GM19043 (cell line): ENCODE results near the gene ITGAD.

Source experiments
- ATAC-seq: cut with Tn5 transposase; IDR thresholded peaks from one replicate; pipeline ENCODE4 v1.9.1; 2021; ENCODE audit warnings: low read depth; ENCODE audit not compliant: unreplicated experiment

The ITGAD gene

DNA sequence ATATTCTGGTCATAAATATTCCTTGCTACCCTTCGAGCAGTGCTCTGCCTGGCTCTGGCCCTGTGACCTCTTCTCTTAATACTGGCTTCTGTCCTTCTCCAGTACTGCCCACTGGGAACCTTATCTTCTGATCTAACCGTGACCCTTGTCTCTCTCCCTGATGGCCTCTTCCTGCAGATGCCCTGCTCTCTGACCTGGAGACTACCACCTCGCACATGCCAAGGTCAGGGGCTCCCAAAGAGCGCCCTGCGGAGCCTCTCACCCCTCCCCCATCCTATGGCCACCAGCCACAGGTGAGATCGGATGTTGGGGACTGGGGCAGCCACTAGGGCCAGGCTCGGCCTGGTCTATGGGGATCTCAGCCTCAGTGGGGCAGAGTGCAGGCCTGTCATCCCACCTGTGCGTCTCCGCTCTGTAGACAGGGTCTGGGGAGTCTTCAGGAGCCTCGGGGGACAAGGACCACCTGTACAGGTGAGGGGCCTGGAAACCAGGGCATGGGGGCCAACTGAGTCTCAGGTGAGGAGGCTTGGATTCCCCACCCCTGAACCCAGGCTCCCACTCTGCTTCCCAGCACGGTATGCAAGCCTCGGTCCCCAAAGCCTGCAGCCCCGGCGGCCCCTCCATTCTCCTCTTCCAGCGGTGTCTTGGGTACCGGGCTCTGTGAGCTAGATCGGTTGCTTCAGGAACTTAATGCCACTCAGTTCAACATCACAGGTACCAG is 80.3 kb downstream of the ITGAD start:
- ATAC-seq = no peak

DNA sequence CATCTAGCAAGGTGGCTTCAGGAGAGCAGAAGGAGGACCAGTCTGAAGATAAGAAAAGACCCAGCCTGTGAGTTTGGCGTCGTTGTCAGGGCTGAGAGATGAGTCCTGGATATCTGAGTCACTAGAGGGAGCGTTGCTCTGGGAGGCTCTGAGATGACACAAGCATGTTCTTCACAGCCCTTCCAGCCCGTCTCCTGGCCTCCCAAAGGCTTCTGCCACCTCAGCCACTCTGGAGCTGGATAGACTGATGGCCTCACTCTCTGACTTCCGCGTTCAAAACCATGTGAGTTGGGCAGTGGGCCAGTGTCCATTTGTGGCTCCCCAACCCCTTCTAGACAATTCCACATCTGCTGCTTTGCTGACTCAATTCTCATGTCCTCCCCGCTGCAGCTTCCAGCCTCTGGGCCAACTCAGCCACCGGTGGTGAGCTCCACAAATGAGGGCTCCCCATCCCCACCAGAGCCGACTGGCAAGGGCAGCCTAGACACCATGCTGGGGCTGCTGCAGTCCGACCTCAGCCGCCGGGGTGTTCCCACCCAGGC is 81.1 kb downstream of the ITGAD start:
- no peak for ATAC-seq

DNA sequence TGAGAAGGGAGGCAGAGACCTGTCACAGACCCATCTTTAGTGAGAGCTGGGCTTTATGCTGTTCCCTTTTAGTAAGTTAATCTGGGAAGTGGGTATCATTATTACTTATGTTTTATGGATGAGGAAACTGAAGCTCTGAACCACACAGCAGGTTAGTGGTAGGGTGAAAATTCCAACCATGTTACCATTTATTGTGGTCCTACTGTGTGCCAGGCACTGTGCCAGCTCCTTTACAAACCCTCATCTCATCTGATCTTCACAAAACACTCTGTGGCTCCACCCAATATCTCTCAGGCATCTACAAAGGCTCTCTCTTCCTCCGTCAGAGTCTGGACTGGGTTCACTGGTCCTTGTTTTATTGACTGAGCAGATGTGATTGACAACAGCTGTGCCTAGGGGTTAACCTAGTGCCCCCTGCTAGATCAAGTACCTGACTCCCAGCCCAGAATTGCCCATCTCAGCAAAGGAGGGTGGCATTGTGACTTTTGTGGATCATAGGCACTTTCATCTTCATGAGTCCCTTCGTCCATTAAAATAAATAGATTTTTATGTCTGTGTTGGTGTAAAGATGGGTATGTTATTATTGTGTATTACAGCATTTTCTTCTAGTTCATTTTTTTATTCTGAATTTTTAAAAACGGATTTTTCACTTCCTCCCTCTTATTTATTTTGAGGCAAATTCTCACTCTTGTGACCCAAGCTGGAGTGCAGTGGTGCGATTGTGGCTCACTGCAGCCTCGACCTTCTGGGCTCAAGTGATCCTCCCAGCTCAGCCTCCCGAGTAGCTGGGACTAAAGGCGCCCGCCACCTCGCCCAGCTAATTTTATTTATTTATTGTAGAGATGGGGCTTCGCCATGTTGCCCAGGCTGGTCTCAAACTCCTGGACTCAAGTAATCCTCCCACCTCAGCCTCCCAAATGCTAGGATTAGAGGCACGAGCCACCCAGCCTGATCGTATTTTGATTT is 81.9 kb downstream of the ITGAD start:
- ATAC-seq = no peak

DNA sequence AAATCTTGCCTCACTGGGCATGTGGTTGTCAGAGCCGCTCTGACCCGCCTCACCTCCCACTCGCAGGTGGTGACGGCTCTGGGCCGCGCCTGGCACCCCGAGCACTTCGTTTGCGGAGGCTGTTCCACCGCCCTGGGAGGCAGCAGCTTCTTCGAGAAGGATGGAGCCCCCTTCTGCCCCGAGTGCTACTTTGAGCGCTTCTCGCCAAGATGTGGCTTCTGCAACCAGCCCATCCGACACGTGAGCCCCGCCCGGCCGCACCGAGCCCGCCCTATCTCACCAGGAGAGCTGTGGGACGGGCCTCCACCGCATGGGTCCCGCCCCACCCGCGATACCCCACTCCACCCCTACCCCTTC is 82.8 kb downstream of the ITGAD start:
- ATAC-seq = no peak
